Measurements from ENCODE around the gene APBB2.
"Not testable (repeated sequence)": the region's sequence is repeated elsewhere in the genome, so short reads cannot be mapped to it uniquely, and the experiment has no call there.

The APBB2 gene

GRCh38 chr4:40937140-40937725, 277.1 kb downstream of the APBB2 start:
- no peaks in the 10 kb centered on the region for H3K9me3 ChIP-seq (ENCODE audit: control insufficient read depth, low read length)
- no peak overlapping the region for H3K4me3 ChIP-seq (ENCODE audit: extremely low read depth, insufficient read depth, low read length, poor library complexity, severe bottlenecking)
- H3K36me3 ChIP-seq (ENCODE audit: control insufficient read depth, insufficient read depth, low read length), result peaks cover 5% of the 10 kb centered on the region
- H3K27ac ChIP-seq (ENCODE audit: low read depth, low read length, severe bottlenecking), result no peak overlapping the region
- no CpG with 5 or more reads among the region's 2 CpGs for WGBS, 2 experiments (ENCODE audit: insufficient coverage in 2 of 2)
- H3K4me1 ChIP-seq (ENCODE audit: control insufficient read depth, insufficient read depth, low read length, poor library complexity, severe bottlenecking), result no peaks in the 10 kb centered on the region

DNA sequence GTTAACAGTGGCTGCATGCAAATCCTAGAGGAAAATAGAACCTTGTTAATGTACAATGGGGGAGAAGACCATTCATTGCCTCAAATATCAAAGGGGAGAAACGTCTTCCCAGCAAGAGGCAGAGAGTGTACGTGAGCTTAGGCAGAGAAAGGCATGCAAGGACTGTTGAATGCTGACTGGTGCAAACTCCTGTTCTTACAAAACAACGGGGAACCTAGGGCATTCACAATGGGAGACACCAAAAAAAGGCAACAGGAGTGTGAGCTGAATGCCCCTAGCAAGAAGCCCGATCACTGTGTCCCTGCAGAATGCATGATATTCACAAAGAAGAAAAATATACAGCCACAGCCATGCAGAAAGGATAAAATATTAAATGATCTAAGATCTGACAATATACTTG, 279.7 kb downstream of the APBB2 start:
- no peak overlapping the region for H3K4me3 ChIP-seq (ENCODE audit: extremely low read depth, insufficient read depth, low read length, poor library complexity, severe bottlenecking)
- peaks cover 12% of the 10 kb centered on the region for H3K36me3 ChIP-seq (ENCODE audit: control insufficient read depth, insufficient read depth, low read length)
- H3K27ac ChIP-seq (ENCODE audit: low read depth, low read length, severe bottlenecking), result no peak overlapping the region
- H3K9me3 ChIP-seq (ENCODE audit: control insufficient read depth, low read length), result no peaks in the 10 kb centered on the region
- 6 to 29% methylated on average over 2 to 4 of the region's 4 CpGs for WGBS, 2 experiments (ENCODE audit: insufficient coverage in 2 of 2)
- no peaks in the 10 kb centered on the region for H3K4me1 ChIP-seq (ENCODE audit: control insufficient read depth, insufficient read depth, low read length, poor library complexity, severe bottlenecking)

DNA sequence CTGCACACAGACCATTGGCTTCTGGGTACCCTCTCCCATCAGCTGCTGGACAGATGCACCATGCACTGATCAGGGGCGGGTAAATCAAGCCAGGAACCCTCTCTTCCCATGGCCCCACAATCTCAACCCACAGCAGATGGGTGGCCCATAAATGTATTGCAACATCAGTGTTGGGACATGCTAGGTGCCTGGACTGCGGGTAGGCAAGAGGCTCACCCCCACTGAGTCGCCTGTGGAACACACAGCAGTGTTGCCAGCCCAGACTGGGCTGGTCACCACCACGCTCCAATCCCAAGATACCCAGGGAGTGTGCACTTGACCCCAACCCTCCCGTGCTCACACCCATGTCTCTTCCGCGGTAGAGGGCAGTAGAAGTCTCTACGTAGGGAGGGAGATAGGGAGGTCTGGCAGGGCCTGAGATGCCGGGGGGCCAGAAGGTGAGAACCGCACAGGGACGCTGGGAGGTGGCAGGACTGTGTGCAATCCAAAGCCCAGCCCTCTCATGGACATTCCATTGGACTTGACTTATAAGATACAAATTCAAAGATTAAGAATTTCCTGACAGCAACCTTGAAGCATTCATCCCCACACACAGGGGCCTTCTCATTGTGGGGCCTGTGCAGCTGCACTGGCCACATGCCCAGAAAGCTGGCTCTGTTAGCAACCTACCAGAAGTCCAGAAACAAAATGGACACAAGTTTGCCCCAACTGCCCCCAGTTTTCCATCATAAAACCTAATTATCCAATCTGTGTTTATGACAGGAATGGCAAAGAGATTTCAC, 280.9 kb downstream of the APBB2 start:
- WGBS, 2 experiments (ENCODE audit: insufficient coverage in 2 of 2), result 96 to 99% methylated on average over 7 to 9 of the region's 11 CpGs
- no peaks in the 10 kb centered on the region for H3K9me3 ChIP-seq (ENCODE audit: control insufficient read depth, low read length)
- H3K4me3 ChIP-seq (ENCODE audit: extremely low read depth, insufficient read depth, low read length, poor library complexity, severe bottlenecking), result no peak overlapping the region
- no peak overlapping the region for H3K27ac ChIP-seq (ENCODE audit: low read depth, low read length, severe bottlenecking)
- no peaks in the 10 kb centered on the region for H3K4me1 ChIP-seq (ENCODE audit: control insufficient read depth, insufficient read depth, low read length, poor library complexity, severe bottlenecking)
- peaks cover 12% of the 10 kb centered on the region for H3K36me3 ChIP-seq (ENCODE audit: control insufficient read depth, insufficient read depth, low read length)

DNA sequence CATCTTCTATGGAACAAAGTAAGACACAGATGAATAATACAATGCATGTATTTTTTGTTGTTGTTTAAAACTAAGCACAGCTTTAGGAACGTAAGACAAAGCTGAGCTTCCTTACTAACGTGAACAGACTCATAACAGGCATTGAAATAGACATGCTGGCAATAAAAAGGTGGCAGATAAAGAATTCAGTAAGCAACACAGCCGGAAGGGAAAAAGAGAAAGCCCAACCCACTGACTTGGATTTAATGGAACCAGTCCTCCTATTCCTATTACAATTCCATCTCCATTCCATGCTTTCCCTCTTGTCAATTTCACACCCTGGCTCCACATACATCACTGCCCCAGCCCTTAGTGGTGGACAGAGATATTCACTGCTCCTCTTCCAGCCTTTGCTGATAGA, 282.5 kb downstream of the APBB2 start:
- Histone ChIP-seq H3K27ac (ENCODE audit: low read depth, low read length, severe bottlenecking) (no peak overlapping the region), H3K9me3 (ENCODE audit: control insufficient read depth, low read length) (no peaks in the 10 kb centered on the region), H3K4me3 (ENCODE audit: extremely low read depth, insufficient read depth, low read length, poor library complexity, severe bottlenecking) (no peak overlapping the region), H3K4me1 (ENCODE audit: control insufficient read depth, insufficient read depth, low read length, poor library complexity, severe bottlenecking) (no peaks in the 10 kb centered on the region), H3K36me3 (ENCODE audit: control insufficient read depth, insufficient read depth, low read length) (peaks cover 12% of the 10 kb centered on the region)
- WGBS, 2 experiments (ENCODE audit: insufficient coverage in 2 of 2), result 93 to 100% methylated on average over 3 of the region's 3 CpGs

DNA sequence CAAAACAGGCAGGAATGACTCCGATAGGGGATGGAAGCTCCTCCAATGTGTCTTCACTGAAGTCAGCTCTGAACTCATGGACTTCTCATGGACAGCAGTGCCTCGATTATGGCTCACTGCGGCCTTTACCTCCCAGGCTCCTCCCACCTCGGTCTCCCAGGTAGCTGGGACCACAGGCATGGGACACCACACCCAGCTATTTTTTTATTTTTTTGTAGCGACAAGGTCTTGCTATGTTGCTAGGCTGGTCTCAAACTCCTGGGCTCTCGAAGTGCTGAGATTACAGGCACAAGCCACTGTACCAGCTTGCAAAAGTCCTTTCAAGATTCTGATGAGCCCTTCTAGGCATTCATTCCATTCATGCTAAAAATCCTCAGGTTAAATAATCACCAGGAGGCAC, 283.1 kb downstream of the APBB2 start:
- Histone ChIP-seq H3K27ac (ENCODE audit: low read depth, low read length, severe bottlenecking) (no peak overlapping the region), H3K4me1 (ENCODE audit: control insufficient read depth, insufficient read depth, low read length, poor library complexity, severe bottlenecking) (no peaks in the 10 kb centered on the region), H3K4me3 (ENCODE audit: extremely low read depth, insufficient read depth, low read length, poor library complexity, severe bottlenecking) (no peak overlapping the region), H3K36me3 (ENCODE audit: control insufficient read depth, insufficient read depth, low read length) (peaks cover 12% of the 10 kb centered on the region), H3K9me3 (ENCODE audit: control insufficient read depth, low read length) (no peaks in the 10 kb centered on the region)
- 87 to 95% methylated on average over 5 to 6 of the region's 6 CpGs for WGBS, 2 experiments (ENCODE audit: insufficient coverage in 2 of 2)

DNA sequence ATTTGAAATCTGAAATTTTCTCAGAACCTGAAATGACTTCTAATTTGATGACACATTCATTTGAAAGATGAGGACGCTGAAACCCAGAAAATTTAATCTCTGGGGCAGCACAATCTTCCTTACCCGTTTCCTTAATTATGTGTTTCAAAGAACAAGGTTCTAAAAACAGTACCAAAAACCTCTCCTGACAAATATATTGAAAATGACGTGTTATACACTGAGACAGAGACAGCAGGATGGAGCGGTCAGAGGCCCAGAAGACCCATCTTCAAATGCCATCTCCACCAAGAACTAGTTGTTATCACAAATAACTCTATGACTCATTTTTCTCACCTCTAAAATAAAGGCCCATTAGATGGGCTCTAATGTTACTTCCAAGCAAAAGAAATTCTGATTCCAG, 287.3 kb downstream of the APBB2 start:
- 83 to 100% methylated on average over 2 of the region's 4 CpGs for WGBS, 2 experiments (ENCODE audit: insufficient coverage in 2 of 2)
- H3K4me1 ChIP-seq (ENCODE audit: control insufficient read depth, insufficient read depth, low read length, poor library complexity, severe bottlenecking), result no peaks in the 10 kb centered on the region

GRCh38 chr4:40924793-40925117, 289.6 kb downstream of the APBB2 start:
- H3K4me3 ChIP-seq (ENCODE audit: extremely low read depth, insufficient read depth, low read length, poor library complexity, severe bottlenecking), result no peak overlapping the region
- H3K36me3 ChIP-seq (ENCODE audit: control insufficient read depth, insufficient read depth, low read length), result no peaks in the 10 kb centered on the region
- no peak overlapping the region for H3K27ac ChIP-seq (ENCODE audit: low read depth, low read length, severe bottlenecking)
- WGBS, 2 experiments (ENCODE audit: insufficient coverage in 2 of 2), result 76 to 77% methylated on average over 3 to 4 of the region's 6 CpGs
- no peaks in the 10 kb centered on the region for H3K4me1 ChIP-seq (ENCODE audit: control insufficient read depth, insufficient read depth, low read length, poor library complexity, severe bottlenecking)
- no peaks in the 10 kb centered on the region for H3K9me3 ChIP-seq (ENCODE audit: control insufficient read depth, low read length)

More for the DNA sequence above, 287.3 kb downstream of the APBB2 start:
- Histone ChIP-seq H3K4me3 (ENCODE audit: extremely low read depth, insufficient read depth, low read length, poor library complexity, severe bottlenecking) (no peak overlapping the region), H3K9me3 (ENCODE audit: control insufficient read depth, low read length) (no peaks in the 10 kb centered on the region), H3K36me3 (ENCODE audit: control insufficient read depth, insufficient read depth, low read length) (peaks cover 6% of the 10 kb centered on the region), H3K27ac (ENCODE audit: low read depth, low read length, severe bottlenecking) (no peak overlapping the region)

DNA sequence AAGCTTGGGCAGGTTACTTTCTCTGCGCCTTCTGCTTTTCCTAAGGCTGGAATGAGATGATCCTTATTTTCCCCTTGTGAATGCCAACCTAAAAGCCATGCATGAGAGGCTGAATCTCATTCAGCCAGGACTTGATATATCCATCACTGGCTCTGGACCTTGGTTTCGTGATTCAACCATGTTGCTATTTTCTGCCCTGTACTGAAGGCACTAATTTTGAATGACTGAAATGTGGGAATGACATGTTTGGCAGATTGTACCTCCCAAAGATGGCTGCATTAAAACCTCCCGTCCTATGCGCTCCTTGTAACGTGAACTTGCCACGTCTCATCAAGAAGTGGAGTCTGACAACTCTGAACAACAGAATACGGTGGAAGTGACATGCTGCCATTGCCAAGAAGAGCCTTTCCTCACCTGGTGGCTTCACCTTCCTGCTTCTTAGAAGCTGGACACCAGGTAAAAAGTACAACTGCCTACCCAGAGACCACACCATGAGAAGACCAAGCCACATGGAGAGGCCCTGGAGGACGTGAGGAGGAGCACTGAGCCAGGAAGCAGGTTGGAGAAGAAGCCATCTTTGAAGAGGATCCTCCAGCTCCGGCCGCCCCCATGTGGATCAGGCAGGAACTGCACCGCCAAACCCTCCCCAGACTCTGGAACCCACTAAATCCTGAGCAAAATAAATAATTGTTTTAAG, 290.1 kb downstream of the APBB2 start:
- Histone ChIP-seq H3K27ac (ENCODE audit: low read depth, low read length, severe bottlenecking) (no peak overlapping the region), H3K4me1 (ENCODE audit: control insufficient read depth, insufficient read depth, low read length, poor library complexity, severe bottlenecking) (no peaks in the 10 kb centered on the region), H3K4me3 (ENCODE audit: extremely low read depth, insufficient read depth, low read length, poor library complexity, severe bottlenecking) (no peak overlapping the region), H3K36me3 (ENCODE audit: control insufficient read depth, insufficient read depth, low read length) (no peaks in the 10 kb centered on the region), H3K9me3 (ENCODE audit: control insufficient read depth, low read length) (no peaks in the 10 kb centered on the region)
- WGBS, 2 experiments (ENCODE audit: insufficient coverage in 2 of 2), result 72 to 93% methylated on average over 7 to 11 of the region's 11 CpGs

DNA sequence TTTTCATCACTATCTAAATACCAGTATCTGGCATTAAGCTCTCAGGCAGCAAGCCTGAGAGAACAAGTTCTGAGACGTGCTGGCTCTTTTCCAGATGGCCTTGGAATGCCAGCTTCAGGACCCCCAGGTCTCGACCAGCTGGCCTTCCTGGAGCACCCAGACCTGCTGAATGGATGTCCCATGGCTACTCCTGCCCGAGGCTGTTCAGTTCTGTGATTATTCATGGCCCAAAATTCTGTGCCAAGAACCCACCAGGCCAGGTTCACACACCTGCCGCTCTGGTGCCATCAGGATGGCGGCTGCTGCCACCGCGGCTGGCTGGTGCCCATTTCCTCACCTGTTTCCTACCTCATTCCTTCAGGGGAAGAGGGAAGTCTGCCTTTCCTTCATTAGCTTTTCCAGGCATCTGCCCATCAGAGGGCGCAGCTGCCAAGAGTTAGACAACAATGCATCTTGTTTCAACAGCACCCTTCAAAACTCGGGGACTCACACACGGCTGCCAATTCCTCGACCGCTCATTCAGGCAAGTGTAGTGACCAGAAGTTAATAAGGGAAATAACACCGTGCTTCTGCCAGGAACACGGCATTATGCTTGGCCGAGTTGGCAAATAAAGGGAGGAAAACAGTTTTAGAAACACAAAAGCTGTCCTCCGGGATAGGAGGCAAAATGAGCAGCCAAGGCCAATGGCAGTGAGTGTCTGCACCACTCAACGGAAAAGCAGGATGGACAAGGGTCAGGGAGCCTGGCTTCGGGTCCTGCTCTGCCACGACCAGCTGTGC, 290.8 kb downstream of the APBB2 start:
- no peaks in the 10 kb centered on the region for H3K36me3 ChIP-seq (ENCODE audit: control insufficient read depth, insufficient read depth, low read length)
- no peak overlapping the region for H3K4me3 ChIP-seq (ENCODE audit: extremely low read depth, insufficient read depth, low read length, poor library complexity, severe bottlenecking)
- H3K9me3 ChIP-seq (ENCODE audit: control insufficient read depth, low read length), result no peaks in the 10 kb centered on the region
- no peak overlapping the region for H3K27ac ChIP-seq (ENCODE audit: low read depth, low read length, severe bottlenecking)
- no peaks in the 10 kb centered on the region for H3K4me1 ChIP-seq (ENCODE audit: control insufficient read depth, insufficient read depth, low read length, poor library complexity, severe bottlenecking)
- WGBS, 2 experiments (ENCODE audit: insufficient coverage in 2 of 2), result 93 to 94% methylated on average over 19 of the region's 19 CpGs

DNA sequence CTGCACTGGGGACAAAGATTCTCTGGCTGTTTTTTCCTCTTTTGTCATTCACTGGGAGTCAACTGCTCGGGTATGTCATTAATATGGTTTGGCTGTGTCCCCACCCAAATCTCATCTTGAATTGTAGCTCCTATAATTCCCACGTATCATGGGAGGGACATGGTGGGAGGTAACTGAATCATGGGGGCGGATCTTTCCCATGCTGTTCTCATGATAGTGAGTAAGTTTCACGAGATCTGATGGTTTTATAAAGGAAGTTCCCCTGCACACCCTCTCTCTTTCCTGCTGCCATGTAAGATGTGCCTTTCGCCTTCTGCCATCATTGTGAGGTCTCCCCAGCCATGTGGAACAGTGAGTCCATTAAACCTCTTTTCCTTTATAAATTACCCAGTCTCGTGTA, 294.4 kb downstream of the APBB2 start:
- not testable (repeated sequence) for H3K9me3 ChIP-seq (ENCODE audit: control insufficient read depth, low read length); H3K27ac ChIP-seq (ENCODE audit: low read depth, low read length, severe bottlenecking); H3K36me3 ChIP-seq (ENCODE audit: control insufficient read depth, insufficient read depth, low read length); H3K4me3 ChIP-seq (ENCODE audit: extremely low read depth, insufficient read depth, low read length, poor library complexity, severe bottlenecking)
- peaks cover 10% of the 10 kb centered on the region for H3K4me1 ChIP-seq (ENCODE audit: control insufficient read depth, insufficient read depth, low read length, poor library complexity, severe bottlenecking)
- WGBS, 2 experiments (ENCODE audit: insufficient coverage in 2 of 2), result 93 to 100% methylated on average over 2 to 3 of the region's 6 CpGs

Data from mesodermal cell (in vitro differentiated cells).